ENCODE data around the gene MTOR.
"Not testable (repeated sequence)": the region's sequence is repeated elsewhere in the genome, so short reads cannot be mapped to it uniquely, and the experiment has no call there.

MTOR gene

DNA sequence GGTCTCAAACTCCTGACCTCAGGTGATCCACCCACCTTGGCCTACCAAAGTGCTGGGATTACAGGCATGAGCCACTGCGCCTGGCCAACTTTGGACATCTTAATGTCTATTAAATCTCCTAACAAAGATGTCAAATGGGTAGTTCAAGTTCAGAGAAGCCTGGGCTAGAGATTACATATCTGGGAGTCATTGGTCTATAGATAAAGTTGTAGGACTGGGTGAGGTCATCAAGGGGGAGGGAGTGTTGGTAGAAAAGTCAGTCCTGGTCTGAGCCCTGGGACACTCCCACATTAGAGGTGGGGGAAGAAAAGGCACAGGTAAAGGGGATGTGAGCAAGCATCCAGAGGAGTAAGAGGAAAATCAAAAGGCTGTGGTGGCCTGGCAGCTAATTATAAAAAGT is 17.3 kb upstream of the MTOR start:
- no peak for DNase-seq

DNA sequence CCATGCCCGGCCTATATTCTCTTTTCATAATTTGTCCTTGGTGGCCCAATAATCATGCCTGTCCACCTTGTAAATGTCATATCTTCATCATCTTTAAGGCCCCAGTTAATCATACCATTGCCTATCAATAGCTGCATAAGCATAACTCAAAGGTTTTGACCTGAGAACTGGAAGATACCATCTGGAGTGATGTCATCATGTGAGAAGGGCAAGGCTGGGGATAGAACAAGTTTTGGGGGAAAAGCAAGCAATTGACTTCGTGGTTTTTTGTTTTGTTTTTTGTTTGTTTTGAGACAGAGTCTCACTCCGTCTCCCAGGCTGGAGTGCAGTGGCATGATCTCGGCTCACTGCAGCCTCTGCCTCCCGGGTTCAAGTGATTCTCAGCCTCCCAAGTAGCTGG is 16.8 kb upstream of the MTOR start:
- no peak for DNase-seq

DNA sequence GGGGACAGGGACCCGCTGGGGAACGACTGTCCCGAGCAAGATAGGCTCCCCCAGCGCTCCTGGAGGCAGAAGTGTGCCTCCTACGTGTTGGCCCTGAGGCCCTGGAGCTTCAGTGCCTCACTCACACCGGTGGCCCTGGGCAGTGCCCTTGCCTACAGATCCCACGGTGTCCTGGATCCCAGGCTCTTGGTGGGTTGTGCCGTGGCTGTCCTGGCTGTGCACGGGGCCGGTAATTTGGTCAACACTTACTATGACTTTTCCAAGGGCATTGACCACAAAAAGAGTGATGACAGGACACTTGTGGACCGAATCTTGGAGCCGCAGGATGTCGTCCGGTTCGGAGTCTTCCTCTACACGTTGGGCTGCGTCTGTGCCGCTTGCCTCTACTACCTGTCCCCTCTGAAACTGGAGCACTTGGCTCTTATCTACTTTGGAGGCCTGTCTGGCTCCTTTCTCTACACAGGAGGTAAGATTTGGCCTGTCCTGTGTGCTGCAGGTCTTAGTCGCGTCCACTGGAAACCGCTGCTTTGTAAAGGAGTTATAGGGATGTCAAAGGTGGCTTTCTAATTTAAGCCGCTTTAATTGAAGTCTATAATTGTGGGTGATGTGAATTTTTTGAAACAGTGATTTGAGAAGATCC is 11.4 kb upstream of the MTOR start:
- no peak for DNase-seq

DNA sequence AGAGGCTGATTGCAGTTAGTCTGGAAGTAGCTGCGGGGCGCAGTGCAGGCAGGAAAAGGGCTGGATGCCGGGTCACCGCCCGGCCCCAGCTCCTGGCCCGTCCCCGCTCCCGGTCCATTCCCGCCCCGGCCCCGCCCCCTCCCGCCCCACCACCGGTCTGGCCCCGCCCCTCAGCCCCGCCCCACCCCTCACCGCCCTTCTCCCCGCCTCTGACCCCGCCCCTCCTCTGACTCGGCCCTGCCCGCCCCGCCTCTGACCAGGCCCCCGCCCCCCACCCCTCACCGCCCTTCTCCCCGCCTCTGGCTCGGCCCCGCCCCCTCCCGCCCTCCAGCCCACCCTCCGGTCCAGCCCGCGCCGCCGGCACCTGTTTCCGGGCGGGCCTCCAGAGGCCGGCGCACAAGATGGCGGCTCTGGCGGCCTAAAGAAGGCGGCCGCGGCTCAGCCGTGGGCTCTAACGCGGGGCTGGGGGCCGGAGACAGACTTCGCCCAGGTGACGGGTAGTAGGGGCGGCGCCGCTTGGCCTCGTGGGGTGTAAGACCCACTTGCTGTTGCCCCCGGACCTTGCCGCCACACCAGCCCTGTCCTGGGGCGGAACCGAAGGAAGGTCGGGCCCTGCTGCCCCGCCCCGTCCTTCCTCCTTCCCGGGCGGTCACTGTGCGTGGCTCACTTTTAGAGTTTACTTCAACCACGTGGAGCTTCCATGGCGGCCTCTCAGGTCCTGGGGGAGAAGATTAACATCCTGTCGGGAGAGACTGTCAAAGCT is 10.7 kb upstream of the MTOR start, which contains the start of gene UBIAD1:
Gene UBIAD1, plus strand, starts transcription at position 367 of the 763 bp plus-strand sequence. Its CDS starts 334 bp downstream, at position 701.
- DNase-seq = peak; percentile 61

DNA sequence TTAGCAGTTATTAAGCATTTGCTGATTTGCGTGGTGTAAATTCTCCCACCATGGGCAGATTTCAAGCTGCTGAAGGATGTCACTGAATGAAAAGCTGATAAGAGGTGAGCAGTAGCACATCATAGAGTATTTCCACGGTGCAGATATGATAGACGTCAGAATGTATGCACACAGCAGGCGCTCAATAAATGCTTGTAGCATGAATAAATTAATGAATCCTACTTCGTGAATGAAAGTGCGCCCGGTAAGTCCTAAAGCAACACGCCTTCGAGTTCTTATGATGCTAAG is 10.1 kb upstream of the MTOR start:
- no peak for DNase-seq

DNA sequence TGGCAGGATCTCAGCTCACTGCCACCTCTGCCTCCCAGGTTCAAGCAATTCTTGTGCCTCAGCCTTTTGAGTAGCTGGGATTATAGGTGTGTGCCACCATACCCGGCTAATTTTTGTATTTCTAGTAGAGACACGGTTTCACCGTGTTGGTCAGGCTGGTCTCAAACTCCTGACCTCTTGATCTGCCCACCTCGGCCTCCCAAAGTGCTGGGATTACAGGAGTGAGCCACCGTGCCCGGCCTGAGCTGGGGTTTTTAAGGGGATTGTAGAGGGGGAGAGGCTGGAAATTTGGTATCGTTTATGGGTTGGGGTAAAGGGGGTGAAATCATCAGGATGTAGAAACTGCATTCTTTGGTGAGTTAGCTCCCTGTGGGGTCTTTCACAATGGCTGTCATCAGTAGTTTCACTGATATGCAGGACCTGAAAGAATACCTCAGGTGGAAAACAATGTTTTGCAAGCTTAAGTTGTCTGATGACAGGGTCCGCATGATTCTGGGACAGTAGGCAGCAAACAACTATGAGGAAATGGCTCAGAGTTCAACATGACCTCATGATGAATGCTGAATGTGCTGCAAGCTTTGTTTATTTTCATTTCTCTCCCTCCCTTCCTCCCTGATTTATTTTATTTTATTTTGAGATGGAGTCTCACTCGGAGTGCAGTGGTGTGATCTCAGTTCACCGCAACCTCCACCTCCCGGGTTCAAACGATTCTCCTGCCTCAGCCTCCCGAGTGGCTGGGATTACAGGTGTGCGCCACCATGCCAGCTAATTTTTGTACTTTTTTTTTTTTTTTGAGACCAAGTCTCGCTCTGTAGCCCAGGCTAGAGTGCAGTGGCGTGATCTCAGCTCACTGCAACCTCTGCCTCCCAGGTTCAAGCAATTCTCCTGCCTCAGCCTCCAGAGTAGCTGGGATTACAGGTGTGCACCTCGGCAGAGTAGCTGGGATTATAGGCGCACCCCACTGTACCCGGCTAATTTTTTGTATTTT is 5.3 kb upstream of the MTOR start:
- not testable (repeated sequence) for DNase-seq

DNA sequence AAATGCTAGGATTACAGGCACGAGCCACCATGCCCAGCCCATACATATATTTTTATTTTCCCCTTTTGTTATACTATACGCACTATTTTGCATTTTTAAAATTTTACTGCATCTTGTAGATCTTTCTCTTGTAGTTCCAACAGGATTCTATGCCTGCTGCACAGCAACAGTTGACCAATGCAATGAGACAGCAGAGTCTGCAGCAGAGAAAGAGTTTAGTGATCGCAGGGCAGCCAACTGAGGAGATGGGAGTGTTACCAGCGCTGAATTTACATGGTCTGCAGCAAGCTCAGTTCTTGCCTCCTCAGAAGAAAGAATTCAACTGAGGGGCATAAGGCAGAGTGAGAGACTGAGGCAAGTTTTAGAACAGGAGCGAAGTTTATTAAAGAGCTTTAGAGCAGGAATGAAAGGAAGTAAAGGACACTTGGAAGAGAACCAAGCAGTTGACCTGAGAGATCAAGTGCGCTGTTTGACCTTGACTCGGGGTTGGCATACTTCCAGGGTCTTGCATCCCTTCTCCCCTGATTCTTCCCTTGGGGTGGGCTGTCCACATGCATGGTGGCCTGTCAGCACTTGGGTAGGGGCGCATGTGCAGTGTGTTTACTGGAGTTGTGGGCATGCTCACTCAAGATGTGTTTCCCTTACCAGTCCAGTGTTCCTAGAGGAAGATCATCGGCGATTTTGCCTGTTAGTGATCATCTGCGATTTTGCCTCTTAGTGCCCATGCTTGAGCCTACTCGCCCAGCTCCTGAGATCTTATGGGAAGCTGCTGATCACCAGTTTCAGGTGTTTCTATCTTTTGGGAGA is 4.1 kb upstream of the MTOR start:
- DNase-seq = no peak

DNA sequence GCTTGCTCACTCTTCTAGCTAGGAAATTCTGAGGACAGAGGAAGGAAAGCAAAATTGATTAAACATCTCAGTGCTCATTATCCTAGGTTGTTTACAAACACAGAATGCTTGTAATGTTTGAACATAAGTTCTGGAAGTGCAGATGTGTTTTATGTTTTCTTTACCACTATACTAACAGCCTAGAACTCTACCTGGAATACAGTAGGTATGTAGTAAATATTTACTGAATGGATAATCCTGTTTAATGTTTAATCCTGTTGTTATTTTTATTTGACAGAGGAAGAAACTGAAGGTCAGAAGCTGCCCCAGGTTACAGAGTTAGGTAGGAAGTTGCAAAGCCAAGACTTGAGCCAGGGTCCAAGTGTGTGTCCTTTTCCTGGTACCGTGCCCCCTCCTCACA is 6.1 kb downstream of the MTOR start:
- no peak for DNase-seq

DNA sequence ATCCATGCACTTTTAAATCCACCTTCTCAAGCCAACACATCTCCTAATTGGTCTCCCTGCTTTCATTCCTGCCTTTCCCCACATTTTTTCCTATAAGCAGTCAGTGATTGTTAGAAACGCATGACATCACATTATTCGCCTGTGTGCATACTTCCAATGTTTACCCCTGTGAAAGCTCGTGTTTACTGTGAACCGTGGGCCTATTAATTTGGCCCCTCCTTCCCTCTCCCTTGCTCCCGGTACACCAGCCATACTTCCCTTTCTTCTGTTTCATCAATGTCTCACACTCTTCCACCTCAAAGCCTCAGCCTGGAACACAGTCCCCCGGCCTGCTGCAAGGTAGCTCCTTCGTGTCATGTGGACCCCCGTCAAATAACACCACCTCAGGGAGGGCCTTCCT is 9.1 kb downstream of the MTOR start:
- no peak for DNase-seq

DNA sequence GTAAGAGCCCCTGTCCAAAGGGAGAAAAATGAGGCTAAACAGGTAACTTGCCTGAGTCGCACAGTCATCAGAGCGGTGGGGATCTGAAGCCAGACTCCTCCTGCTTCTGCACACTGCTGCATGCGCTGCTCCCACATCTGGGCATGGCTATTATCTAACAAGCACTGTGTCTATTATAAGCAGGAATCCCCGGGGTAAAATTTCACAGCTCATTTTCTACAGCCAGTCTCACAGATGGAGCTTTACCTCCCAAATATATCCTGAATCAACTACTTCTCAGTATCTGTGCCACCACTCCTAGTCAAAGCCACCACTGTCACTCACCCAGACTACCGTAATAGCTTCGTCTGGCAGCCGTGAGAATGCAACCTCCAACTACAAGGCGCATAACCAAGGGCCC is 9.8 kb downstream of the MTOR start:
- no peak for DNase-seq

DNA sequence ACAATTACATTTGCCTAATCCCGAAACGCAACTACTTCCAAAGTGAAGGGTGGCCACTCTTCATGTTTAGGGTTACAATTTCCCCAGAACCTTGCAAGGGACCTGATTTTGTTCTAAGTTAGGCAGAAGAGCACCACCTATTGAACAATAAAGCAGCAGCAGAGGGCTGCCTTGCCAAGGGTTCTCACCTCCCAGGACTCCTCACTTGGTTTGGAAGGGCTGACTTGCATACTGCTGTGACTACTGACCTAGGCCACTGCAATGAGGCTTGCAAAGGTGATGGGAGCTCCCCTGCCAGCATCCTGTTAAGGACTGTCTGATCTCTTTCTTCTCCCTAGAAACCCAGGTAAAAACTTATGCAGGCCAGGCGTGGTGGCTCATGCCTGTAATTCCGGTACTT is 14.2 kb downstream of the MTOR start:
- DNase-seq = no peak

DNA sequence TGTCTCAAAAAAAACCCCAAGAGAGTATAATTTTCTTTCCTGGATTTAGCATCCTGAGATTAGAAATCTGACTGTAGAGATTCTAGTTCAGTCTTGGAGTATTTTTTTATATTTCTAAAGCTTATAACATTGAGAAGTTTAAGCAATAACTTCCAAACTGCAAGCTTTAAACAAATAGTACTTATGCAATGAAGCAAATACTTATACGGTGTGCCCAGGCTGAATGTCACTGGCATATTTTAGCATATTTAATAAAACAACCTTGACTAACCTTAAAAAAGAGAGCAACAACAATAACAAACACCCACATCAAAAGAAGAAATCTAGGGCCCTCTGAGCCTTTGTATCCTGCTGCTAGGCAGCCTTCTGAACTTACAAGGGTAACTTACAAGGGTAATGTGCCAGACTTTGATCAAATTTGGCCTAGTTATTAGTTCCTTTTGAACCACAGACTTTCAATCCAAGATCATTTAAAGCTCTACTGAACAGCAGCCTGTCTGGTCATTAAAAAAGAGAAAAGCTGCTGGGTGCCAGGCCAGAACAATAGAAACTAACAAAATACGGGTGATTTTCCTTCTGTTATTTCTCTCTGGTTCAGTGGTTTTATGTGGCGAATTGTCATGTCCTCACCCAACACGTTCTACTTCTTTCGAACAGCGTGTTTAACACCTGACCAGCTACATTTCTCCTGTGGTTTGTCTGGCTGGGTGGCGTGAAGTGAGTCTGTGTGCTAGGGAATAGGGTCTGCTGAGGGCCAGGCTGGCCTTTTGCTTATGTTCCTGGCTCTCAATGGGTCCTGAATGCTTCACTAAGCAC is 16.2 kb downstream of the MTOR start:
- DNase-seq = no peak

DNA sequence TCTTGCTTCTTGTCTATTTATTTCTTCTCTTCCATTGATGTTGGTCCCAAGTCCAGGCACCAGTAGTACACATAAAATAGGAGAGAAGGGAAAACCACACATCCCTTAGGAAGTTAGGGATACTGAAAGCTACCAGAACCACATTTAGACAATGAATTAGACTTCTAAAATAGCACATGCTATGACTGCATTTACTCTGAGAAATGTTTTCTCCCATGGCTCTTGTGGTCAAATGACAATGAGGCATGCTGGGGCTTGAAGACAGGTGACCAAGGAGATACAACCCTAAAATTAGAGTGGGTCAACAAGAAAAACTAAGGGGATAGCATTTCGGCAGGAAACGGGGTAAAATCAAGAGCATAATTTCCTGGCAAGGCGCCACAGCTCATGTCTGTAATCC is 17.1 kb downstream of the MTOR start:
- no peak for DNase-seq

DNA sequence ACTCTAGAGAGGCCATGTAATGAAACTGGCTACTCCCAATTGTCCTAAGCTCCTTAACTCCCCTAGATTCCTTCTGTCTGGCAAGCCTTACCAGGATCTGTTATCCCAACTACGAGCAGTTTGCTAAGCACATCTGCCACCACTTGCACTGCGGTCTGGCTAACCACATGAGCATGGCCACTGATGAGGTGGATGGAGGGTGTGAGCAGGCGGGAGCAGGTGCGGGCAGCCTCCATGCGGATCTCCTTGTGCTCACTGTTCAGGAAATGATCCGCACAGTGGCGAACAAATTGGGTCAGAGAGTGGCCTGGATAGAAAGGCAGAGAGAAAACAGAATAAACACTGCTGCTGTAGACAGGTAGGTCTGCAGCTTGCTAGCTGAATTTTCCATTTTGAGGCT is 24.0 kb downstream of the MTOR start:
- DNase-seq = no peak

DNA sequence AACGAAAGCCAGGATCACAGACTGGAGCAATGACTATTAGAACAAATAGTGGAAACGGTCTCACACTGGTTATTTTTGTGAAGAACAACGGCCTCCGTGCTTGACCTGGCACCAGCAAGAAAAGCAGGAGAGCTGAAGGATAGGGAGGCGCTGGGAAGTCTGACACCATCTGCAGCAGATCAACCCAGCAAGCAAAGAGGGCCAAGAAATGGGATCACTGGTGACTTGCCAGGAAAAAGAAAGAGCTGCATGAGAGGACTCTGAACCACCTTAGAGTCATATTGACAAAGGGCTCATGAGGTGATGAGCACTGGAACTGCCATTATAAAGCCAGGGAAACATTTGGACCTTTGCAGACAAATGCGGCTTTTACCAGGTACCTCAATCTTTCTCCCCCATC is 25.0 kb downstream of the MTOR start:
- no peak for DNase-seq

DNA sequence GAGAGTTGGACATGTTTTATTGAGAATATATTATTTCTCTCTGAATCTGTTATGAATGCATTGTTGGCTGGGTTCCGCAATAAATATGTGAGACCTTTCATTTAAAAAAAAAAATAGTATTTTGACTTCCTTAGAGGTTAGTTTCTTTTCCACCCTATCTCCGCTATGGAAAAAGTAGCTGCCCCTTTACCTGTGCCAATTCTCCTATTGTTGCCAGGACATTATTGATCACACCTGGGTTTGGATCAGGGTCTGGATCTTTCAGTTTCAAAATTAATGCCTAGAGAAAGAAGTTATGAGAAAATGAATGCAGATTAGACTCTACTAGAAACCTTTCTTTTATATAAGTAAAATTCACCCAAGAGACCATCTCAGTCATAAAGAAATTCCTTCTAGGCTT is 29.1 kb downstream of the MTOR start:
- no peak for DNase-seq

DNA sequence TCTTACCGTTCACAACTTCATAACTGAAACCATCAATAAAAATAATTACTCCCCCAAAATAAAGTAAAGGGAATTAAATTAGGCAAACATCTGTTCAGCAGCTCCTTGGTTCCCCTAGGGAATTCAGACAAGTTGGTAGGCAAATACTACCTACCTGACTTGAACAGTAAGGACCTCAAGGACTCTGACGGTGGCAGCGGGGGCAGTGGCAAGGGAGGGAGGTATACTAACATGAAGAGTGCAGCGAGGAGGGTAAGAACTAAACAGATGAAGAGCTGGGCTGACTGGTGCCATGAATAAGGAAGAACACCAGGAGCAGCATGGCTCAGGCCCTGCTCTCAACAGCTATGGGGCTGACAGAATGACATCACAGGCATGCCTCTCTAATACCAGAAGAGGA is 33.1 kb downstream of the MTOR start:
- DNase-seq = no peak

DNA sequence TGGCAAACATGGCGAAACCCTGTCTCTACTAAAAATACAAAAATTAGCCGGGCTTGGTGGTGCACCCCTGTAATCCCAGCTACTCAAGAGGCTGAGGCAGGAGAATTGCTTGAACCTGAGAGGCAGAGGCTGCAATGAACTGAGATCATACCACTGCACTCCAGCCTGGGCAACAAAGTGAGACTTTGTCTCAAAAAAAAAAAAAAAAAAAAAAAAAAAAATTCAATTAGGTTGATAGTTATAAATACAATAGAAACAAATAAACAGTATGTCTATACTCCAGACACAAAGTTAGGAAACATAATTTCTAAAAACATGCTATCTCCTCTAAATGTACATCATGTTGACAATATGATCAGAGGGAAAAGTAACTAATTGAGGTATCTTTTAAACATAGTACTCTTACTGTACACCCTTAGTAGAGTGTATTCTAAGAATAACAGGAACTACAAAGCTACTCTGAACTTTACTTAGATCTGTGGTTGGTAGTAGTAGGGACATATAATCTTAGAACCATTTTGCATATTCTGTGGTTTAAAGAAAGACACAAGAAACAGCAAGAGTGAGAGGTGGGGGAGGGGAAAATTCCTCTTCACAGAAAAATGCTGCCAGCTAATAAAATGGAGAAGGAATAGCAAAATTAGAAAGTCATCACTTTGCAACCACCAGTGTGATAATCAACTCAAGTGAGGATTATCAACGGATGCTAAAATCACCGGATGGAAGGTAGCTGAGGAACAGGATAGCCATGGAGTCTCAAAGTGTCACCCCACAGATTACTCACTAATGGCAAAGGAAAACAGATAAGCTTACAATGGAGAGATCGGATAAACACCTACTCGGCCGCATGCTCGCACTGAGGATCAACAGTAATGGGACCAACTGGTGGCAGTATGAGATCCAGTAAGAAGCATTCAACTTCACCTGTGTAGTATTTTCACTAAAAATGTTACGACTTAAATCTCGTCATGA is 35.0 kb downstream of the MTOR start:
- no peak for DNase-seq

DNA sequence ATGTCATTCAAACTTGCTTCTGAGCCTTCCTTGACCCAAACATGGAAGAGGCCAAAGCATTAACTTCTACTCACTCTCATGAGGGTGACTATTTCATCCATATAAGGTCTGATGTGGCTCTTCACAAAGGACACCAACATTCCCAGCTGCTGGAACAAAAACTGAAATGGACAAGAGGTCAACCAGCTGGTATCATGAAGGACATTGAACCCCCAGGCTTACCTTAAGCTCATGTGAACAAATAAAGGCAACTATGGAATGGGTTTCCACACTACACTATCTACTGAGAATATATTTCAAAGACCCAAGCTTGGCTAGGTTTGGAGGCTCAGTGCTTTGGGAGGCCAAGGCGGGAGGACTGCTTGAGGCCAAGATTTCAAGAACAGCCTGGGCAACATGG is 46.3 kb downstream of the MTOR start:
- DNase-seq = no peak

DNA sequence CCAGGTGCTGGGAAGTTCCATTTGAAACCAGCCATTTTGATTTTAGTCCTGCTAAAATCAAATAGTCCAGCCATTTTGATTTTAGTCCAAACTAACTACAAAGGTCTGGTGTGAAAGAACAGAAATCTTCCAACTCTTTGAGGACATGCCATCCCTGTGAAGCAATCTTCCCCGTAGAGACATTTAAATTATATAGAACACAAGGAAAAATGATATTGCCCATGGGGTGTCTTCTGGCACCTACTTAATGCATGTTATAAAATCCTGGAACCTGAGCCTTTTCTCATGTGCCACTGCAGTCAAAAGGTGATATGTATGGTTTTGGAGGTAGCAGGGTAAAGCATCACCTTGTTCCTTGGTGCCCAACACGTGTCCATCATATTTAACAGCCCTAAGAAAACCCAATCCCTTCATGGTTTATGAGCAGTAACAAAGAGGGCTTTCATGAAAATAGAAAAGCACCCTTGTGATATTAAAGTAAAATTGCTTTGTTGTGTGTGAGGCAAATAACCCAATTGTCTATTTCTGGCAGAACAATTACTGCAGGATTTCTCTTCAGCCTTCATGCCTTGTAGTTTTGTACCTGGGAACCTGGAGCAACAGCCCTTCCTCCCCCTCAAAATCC is 46.9 kb downstream of the MTOR start:
- DNase-seq = no peak

Data from GF-D8 (cell line).